LNCAP (cell line): ENCODE results near the gene NKIRAS1.

Experiments
- CTCF ChIP-seq: fragments of 450-650 bp; IDR thresholded peaks from 2 replicates; pipeline ENCODE4 v1.5.1; 2017; ENCODE audit warnings: mild to moderate bottlenecking

The NKIRAS1 gene

GRCh38 chr3:23877329-23877980, 39.3 kb downstream of the NKIRAS1 start:
- no peak for TF ChIP-seq CTCF

DNA sequence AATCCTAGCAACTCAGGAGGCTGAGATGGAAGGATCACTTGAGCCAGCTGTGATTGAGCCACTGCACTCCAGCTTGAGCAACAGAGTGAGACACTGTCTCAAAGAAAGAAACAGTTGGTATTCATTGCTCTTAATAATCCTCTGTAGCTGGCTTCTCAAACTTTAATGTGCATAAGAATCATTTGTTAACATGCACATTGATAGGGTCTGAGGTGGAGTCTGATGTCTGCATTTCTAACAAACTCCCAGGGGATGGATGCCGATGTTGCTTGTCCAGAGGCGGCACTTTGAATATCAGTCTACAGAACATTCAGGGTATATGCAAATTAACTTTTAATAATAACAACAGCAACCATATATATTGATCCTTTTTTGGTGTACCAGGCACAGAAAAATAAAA, 39.9 kb downstream of the NKIRAS1 start:
- no peak for TF ChIP-seq CTCF

- peak; percentile 15; the same call in 1 of the 2 replicates for TF ChIP-seq CTCF
These were observed 41.6 kb downstream of the NKIRAS1 start for GRCh38 chr3:23875113-23875725.

DNA sequence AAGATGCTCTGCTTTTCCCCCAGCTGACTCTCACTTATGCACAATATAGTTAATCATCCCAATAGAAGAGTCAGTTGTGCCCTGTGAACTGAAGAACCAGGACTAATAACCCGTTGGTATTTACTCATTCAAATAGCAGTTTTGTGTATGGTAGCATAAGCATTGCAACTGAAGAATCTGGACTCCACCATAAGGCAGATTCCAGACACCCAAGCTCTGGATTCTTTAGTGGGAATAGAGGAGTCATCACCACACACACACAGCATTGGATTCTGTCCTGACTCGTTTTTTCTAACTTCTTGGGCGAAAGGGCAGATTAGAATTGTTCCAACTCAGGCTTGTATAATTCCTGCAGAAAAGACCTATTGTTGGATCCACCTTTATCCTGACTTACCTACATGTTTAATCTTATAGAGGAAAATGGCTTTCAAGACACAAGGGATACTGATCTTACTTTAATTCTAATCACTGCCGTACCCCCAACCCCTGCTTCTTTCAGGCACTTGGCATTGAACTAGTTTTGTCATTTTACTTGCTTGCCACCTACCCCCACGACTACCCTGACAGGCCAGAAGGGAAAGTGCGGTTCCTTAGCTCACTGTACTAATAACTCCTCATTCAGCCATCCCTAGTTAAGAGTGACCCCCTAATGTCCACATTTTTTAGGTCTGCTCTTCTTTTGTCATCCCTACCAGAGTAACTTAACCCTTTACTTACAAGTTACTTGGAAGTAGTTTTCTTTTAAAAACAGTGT, 42.3 kb downstream of the NKIRAS1 start:
- TF ChIP-seq CTCF, result no peak

DNA sequence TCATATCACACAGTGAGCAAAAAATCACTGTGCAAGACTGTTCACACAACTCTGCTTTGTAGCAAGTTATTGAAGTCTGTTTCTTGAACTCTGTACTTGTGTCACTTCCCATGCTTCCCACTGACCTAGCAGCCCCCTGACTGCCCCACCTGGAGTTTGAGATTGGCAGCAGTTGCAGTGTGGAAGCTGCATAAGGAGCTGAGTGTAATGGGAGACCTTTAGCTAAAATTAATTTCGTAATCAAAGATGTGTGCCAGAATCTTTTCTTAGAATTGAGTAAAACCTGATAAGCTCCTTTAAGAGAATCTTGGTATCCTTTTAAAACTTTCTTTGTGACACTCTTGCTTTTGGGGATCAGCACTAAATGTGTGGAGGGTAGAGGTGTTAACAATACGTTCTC, 42.8 kb downstream of the NKIRAS1 start:
- no peak for TF ChIP-seq CTCF

DNA sequence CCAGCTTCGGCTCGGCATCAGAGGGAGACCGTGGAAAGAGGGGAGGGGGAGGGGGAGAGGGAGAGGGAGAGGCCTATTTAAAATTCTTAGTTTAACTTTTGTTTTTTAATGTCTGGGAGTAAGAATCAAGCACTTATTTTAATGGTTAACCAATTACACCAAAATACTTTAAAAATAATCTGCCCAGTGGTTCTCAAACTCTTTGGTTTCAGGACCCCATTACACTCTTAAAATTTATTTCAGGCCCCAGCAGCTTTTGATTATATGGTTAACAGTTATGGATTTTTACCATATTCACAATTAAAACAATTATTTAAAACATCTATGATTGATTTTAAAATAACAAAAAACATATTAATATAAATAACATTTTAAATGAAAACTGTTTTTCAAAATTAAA, 44.5 kb downstream of the NKIRAS1 start:
- TF ChIP-seq CTCF, result no peak

DNA sequence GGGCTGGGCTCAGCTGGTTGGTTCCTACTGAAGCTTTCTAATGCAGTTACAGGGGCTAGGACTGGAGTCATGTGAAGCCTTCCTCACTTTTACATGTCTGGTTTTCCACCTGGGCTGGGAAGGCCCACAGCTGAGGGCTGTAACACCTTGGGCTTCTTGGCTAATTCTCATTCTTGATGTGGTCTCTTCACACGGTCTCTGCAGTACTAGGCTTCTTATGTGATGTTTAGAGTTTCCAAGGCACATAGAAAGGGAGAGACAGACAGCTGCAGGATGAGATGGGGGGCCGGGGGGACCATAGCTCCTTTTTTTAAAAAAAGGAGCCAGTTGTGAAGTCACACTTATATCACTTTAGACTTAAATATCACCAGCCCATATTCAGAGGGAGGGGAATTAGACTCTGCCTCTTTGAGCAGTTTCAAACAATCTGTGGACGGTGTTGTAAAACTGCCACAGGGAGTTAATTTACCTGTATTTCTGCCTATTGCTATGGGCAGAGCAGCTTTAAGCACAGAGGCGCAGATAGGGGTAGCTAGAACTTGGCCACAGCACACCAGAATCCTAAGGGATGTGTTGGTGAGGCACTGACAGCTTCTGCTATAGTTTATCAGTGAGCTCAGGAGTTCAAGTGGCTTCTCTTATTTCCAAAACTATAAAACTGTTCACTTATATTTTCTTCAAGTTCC, 46.7 kb downstream of the NKIRAS1 start:
- TF ChIP-seq CTCF, result no peak
